NCI-H128 (cell line): Measurements from ENCODE around the gene KPNA2.

Source experiments
- DNase-seq: peaks from one replicate; lab custom pipeline; 2025; ENCODE audit not compliant: unreplicated experiment; lab: John Stamatoyannopoulos, UW

KPNA2 gene

DNA sequence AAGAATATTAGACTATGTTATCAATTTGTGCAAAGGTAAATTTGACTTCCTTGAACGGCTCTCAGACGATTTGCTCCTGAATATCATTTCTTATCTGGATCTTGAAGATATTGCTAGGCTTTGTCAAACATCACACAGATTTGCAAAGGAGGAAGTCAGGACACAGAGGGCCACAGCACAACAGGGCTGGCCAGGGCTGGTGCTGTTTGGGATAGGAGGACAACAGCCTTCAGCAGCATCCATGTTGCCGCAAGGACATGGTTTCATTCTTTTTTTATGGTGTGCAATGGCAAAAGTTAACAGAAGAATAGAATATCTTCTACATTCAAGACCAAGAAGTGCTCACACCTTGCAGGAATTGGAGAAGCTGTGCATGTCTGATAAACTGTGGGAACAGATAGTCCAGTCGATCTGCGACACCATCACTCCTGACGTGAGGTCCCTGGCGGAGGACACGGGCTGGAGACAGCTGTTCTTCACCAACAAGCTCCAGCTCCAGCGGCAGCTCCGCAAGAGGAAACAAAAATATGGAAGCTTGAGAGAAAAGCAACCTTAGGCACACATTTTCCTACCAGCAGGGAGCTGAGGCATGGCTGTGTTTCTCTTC lies 59.8 kb downstream of the KPNA2 start:
- no peak for DNase-seq

DNA sequence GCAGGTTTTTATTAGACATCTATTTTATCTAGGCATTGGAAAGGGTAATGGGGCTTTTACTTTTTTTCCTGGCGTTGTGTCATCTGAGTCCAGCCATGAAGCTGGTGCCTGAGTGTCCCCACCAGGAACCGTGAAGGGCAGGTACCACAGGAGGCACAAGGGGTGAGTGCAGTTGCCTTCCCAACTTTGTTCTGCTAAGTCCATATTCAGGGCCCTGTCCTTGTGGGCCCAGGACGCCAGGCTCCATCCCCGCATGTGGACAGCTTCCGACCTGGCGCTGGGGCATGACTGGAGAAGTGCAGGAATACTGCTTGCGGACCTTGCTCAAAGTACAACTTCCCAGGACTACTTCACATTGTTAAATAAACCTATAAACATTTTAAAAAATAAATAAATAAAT lies 60.6 kb downstream of the KPNA2 start:
- DNase-seq: no peak
